ENCODE measurements around the gene SMC1A. TPM values are rescaled to one million over a fixed set of nuclear protein-coding genes. Genes with fewer than 3 reads are reported as not detected.
"Not testable (repeated sequence)": the region's sequence is repeated elsewhere in the genome, so short reads cannot be mapped to it uniquely, and the experiment has no call there.

SMC1A gene
- polyA plus RNA-seq (2013): 56.3 and 58.7 TPM in 2 replicates

- Histone ChIP-seq H4K12ac (ENCODE audit: low read depth, low read length) (peak within 1 kb of the TSS; percentile 87), H3K14ac (ENCODE audit: low read length) (peak within 1 kb of the TSS; percentile 84), H3K9me3 (ENCODE audit: insufficient read depth, low read depth, low read length) (no peaks in the 10 kb centered on the region), H3K79me2 (ENCODE audit: control insufficient read depth, insufficient read depth, low read length, poor library complexity) (peaks cover 18% of the 10 kb centered on the region), H2AK5ac (ENCODE audit: low read length) (peak within 1 kb of the TSS; percentile 29), H3K4me1 (ENCODE audit: control insufficient read depth in 1 of 2, insufficient read depth in 2 of 2, low read length in 2 of 2) (peaks cover 0 to 3% of the 10 kb centered on the region in 2 experiments), H3K4ac (ENCODE audit: low read depth, low read length) (peak within 1 kb of the TSS; percentile 27), H3K79me1 (ENCODE audit: low read length) (peaks cover 9% of the 10 kb centered on the region), H3K27me3 (ENCODE audit: insufficient read depth, low read length) (no peaks in the 10 kb centered on the region), H2AFZ (ENCODE audit: insufficient read depth, low read length, poor library complexity) (peak within 1 kb of the TSS; percentile 45), H4K8ac (ENCODE audit: low read depth, low read length) (peak within 1 kb of the TSS; percentile 95), H3K23ac (ENCODE audit: low read length) (no peak within 1 kb of the TSS), H3K27ac (ENCODE audit: low read depth, low read length) (peak within 1 kb of the TSS; percentile 92), H3K36me3 (ENCODE audit: control insufficient read depth in 1 of 2, insufficient read depth in 2 of 2, low read length in 2 of 2) (peaks cover 0 to 1% of the 10 kb centered on the region in 2 experiments), H3K9ac (ENCODE audit: low read length) (peak within 1 kb of the TSS; percentile 97), H2BK5ac (ENCODE audit: low read depth, low read length, poor library complexity) (peak within 1 kb of the TSS; percentile 89), H3K18ac (ENCODE audit: low read length) (peak within 1 kb of the TSS; percentile 88), H2BK12ac (ENCODE audit: low read length) (peak within 1 kb of the TSS; percentile 66), H3K4me2 (ENCODE audit: low read length) (peak within 1 kb of the TSS; percentile 74), H3K4me3 (ENCODE audit: low read depth, low read length) (peak within 1 kb of the TSS; percentile 79), H4K91ac (ENCODE audit: low read depth, low read length) (peak within 1 kb of the TSS; percentile 84), H2BK120ac (ENCODE audit: insufficient read depth, low read length, poor library complexity) (peak within 1 kb of the TSS; percentile 80)
- no CpG with 5 or more reads among the region's 75 CpGs for WGBS (ENCODE audit: extremely low coverage, insufficient coverage, insufficient read length)
- peak; percentile 95 to 100 for DNase-seq
These were observed at the start of gene SMC1A for GRCh38 chrX:53422086-53422860. Gene SMC1A, minus strand, starts transcription at chrX:53422654. Its CDS starts 54 bp downstream, at chrX:53422600.

DNA sequence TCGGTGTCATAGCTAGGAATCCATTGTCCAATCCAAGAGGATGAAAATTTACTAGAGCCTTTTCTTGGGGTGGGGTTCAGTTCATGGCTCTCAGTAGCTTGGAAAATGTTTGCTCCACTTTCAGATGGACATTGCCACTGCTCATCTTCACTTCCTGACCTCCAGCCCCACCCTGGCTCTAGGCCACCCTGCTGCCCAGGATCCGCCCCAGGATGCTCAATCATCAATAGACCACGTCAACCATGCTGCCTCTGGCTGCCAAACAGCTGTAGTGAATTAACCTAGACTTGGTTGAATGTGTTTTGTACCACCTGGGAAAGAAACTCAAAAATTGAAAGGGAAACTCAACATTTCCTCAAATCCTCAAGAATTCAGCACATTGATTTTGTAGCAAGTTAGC is 48.9 kb upstream of the SMC1A start:
- Histone ChIP-seq H3K36me3 (ENCODE audit: control insufficient read depth in 1 of 2, insufficient read depth in 2 of 2, low read length in 2 of 2) (no peaks in the 10 kb centered on the region), H4K91ac (ENCODE audit: low read depth, low read length) (no peak overlapping the region), H2BK120ac (ENCODE audit: insufficient read depth, low read length, poor library complexity) (no peak overlapping the region), H3K9ac (ENCODE audit: low read length) (no peak overlapping the region), H4K12ac (ENCODE audit: low read depth, low read length) (no peak overlapping the region), H3K9me3 (ENCODE audit: insufficient read depth, low read depth, low read length) (no peaks in the 10 kb centered on the region), H3K27me3 (ENCODE audit: insufficient read depth, low read length) (no peaks in the 10 kb centered on the region), H3K23ac (ENCODE audit: low read length) (no peak overlapping the region), H2AFZ (ENCODE audit: insufficient read depth, low read length, poor library complexity) (no peak overlapping the region), H3K79me2 (ENCODE audit: control insufficient read depth, insufficient read depth, low read length, poor library complexity) (no peaks in the 10 kb centered on the region), H2AK5ac (ENCODE audit: low read length) (no peak overlapping the region), H3K27ac (ENCODE audit: low read depth, low read length) (no peak overlapping the region), H3K18ac (ENCODE audit: low read length) (no peak overlapping the region), H3K79me1 (ENCODE audit: low read length) (no peaks in the 10 kb centered on the region), H3K4me1 (ENCODE audit: control insufficient read depth in 1 of 2, insufficient read depth in 2 of 2, low read length in 2 of 2) (no peaks in the 10 kb centered on the region), H2BK5ac (ENCODE audit: low read depth, low read length, poor library complexity) (no peak overlapping the region), H3K4ac (ENCODE audit: low read depth, low read length) (no peak overlapping the region), H2BK12ac (ENCODE audit: low read length) (no peak overlapping the region), H3K4me3 (ENCODE audit: low read depth, low read length) (no peak overlapping the region), H3K4me2 (ENCODE audit: low read length) (no peak overlapping the region), H4K8ac (ENCODE audit: low read depth, low read length) (no peak overlapping the region), H3K14ac (ENCODE audit: low read length) (no peak overlapping the region)
- no peak for DNase-seq
- no CpG with 5 or more reads among the region's 3 CpGs for WGBS (ENCODE audit: extremely low coverage, insufficient coverage, insufficient read length)

GRCh38 chrX:53468659-53469058 is 46.2 kb upstream of the SMC1A start:
- H3K14ac ChIP-seq (ENCODE audit: low read length); H2BK12ac ChIP-seq (ENCODE audit: low read length); H3K23ac ChIP-seq (ENCODE audit: low read length); H3K4ac ChIP-seq (ENCODE audit: low read depth, low read length); H2BK120ac ChIP-seq (ENCODE audit: insufficient read depth, low read length, poor library complexity); H3K36me3 ChIP-seq (ENCODE audit: control insufficient read depth in 1 of 2, insufficient read depth in 2 of 2, low read length in 2 of 2); H3K27ac ChIP-seq (ENCODE audit: low read depth, low read length); H2BK5ac ChIP-seq (ENCODE audit: low read depth, low read length, poor library complexity); H3K18ac ChIP-seq (ENCODE audit: low read length); H3K9me3 ChIP-seq (ENCODE audit: insufficient read depth, low read depth, low read length); H3K4me2 ChIP-seq (ENCODE audit: low read length); H2AFZ ChIP-seq (ENCODE audit: insufficient read depth, low read length, poor library complexity); H3K79me1 ChIP-seq (ENCODE audit: low read length); H2AK5ac ChIP-seq (ENCODE audit: low read length); H4K91ac ChIP-seq (ENCODE audit: low read depth, low read length); DNase-seq; H3K27me3 ChIP-seq (ENCODE audit: insufficient read depth, low read length); H3K4me3 ChIP-seq (ENCODE audit: low read depth, low read length); H3K4me1 ChIP-seq (ENCODE audit: control insufficient read depth in 1 of 2, insufficient read depth in 2 of 2, low read length in 2 of 2); H4K8ac ChIP-seq (ENCODE audit: low read depth, low read length); H3K79me2 ChIP-seq (ENCODE audit: control insufficient read depth, insufficient read depth, low read length, poor library complexity); H3K9ac ChIP-seq (ENCODE audit: low read length); H4K12ac ChIP-seq (ENCODE audit: low read depth, low read length): not testable (repeated sequence)
- no CpG with 5 or more reads among the region's 3 CpGs for WGBS (ENCODE audit: extremely low coverage, insufficient coverage, insufficient read length)

DNA sequence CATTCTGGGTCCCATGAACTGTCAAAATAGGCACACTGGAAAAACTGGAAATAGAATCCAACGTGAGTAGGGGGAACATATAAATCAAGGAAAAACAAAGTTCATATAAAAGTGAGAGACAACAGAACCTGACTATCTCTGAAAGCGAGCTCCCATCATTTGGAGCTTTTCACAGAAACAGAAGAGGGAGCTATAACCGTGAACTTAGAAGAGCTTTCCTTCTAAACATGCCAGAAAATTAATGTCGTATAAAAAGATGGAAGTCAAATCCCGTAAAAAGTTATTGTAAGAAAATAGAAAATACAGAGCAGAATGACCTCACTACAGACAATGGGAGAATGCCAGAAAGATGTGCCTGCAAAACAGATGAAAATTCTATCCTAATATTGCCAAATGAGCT is 35.6 kb upstream of the SMC1A start:
- Histone ChIP-seq H3K4me2 (ENCODE audit: low read length) (no peak overlapping the region), H3K4ac (ENCODE audit: low read depth, low read length) (no peak overlapping the region), H2BK5ac (ENCODE audit: low read depth, low read length, poor library complexity) (no peak overlapping the region), H3K79me1 (ENCODE audit: low read length) (no peaks in the 10 kb centered on the region), H2AK5ac (ENCODE audit: low read length) (no peak overlapping the region), H3K4me3 (ENCODE audit: low read depth, low read length) (no peak overlapping the region), H3K36me3 (ENCODE audit: control insufficient read depth in 1 of 2, insufficient read depth in 2 of 2, low read length in 2 of 2) (no peaks in the 10 kb centered on the region), H3K27me3 (ENCODE audit: insufficient read depth, low read length) (no peaks in the 10 kb centered on the region), H3K9me3 (ENCODE audit: insufficient read depth, low read depth, low read length) (no peaks in the 10 kb centered on the region), H4K91ac (ENCODE audit: low read depth, low read length) (no peak overlapping the region), H3K79me2 (ENCODE audit: control insufficient read depth, insufficient read depth, low read length, poor library complexity) (no peaks in the 10 kb centered on the region), H3K18ac (ENCODE audit: low read length) (no peak overlapping the region), H3K9ac (ENCODE audit: low read length) (no peak overlapping the region), H4K12ac (ENCODE audit: low read depth, low read length) (no peak overlapping the region), H2AFZ (ENCODE audit: insufficient read depth, low read length, poor library complexity) (no peak overlapping the region), H3K27ac (ENCODE audit: low read depth, low read length) (no peak overlapping the region), H3K23ac (ENCODE audit: low read length) (no peak overlapping the region), H3K14ac (ENCODE audit: low read length) (no peak overlapping the region), H2BK12ac (ENCODE audit: low read length) (no peak overlapping the region), H2BK120ac (ENCODE audit: insufficient read depth, low read length, poor library complexity) (no peak overlapping the region), H3K4me1 (ENCODE audit: control insufficient read depth in 1 of 2, insufficient read depth in 2 of 2, low read length in 2 of 2) (no peaks in the 10 kb centered on the region), H4K8ac (ENCODE audit: low read depth, low read length) (no peak overlapping the region)
- DNase-seq: no peak
- WGBS (ENCODE audit: extremely low coverage, insufficient coverage, insufficient read length): no CpG with 5 or more reads among the region's 5 CpGs
